SK-N-SH treated with all-trans-retinoic acid at 6 μM for 48 hours (cell line): Measurements from ENCODE around the gene CPA1.

Source experiments
- ATAC-seq: fragments of 200-7000 bp; cut with Tn5 transposase; 3 replicates; pipeline ENCODE4 v1.9.1; 2020; ENCODE audit warnings: mild to moderate bottlenecking, moderate library complexity
- ARNTL ChIP-seq: fragments of 450-650 bp; formaldehyde crosslinking; IDR thresholded peaks from 2 replicates; pipeline ENCODE4 v1.5.0; 2020; ENCODE audit warnings: low read depth, mild to moderate bottlenecking, moderate library complexity, borderline replicate concordance
- BACH2 ChIP-seq: fragments of 250-450 bp; sonication (Bioruptor Pico); IDR thresholded peaks from 2 replicates; pipeline ENCODE4 v1.9.0; 2021; ENCODE audit warnings: mild to moderate bottlenecking, borderline replicate concordance
- CREB5 ChIP-seq: fragments of 250-450 bp; sonication (Bioruptor Pico); IDR thresholded peaks from 2 replicates; pipeline ENCODE4 v1.5.1; 2020; ENCODE audit warnings: low read depth, mild to moderate bottlenecking, moderate library complexity
- CSDC2 ChIP-seq: fragments of 250-450 bp; sonication (Bioruptor Pico); IDR thresholded peaks from 2 replicates; pipeline ENCODE4 v1.5.0; 2020; ENCODE audit warnings: mild to moderate bottlenecking, moderate library complexity
- CSRNP3 ChIP-seq: fragments of 250-450 bp; sonication (Bioruptor Pico); IDR thresholded peaks from 2 replicates; pipeline ENCODE4 v1.5.1; 2021; ENCODE audit warnings: mild to moderate bottlenecking, moderate library complexity
- ESRRG ChIP-seq: fragments of 250-450 bp; sonication (Bioruptor Pico); IDR thresholded peaks from 2 replicates; pipeline ENCODE4 v1.6.1; 2021; ENCODE audit warnings: mild to moderate bottlenecking
- GLIS3 ChIP-seq: fragments of 250-450 bp; sonication (Bioruptor Pico); IDR thresholded peaks from 2 replicates; pipeline ENCODE4 v1.5.0; 2020; ENCODE audit warnings: mild to moderate bottlenecking, moderate library complexity
- ISL1 ChIP-seq: fragments of 250-450 bp; sonication (Bioruptor Pico); IDR thresholded peaks from 2 replicates; pipeline ENCODE4 v2.1.2; 2022; ENCODE audit warnings: mild to moderate bottlenecking, moderate library complexity
- OSR1 ChIP-seq: fragments of 250-450 bp; sonication (Bioruptor Pico); IDR thresholded peaks from 2 replicates; pipeline ENCODE4 v1.8.0; 2022; ENCODE audit warnings: moderate library complexity, mild to moderate bottlenecking, inconsistent platforms
- PATZ1 ChIP-seq: fragments of 250-450 bp; sonication (Bioruptor Pico); IDR thresholded peaks from 2 replicates; pipeline ENCODE4 v1.8.0; 2020; ENCODE audit warnings: mild to moderate bottlenecking, moderate library complexity, borderline replicate concordance
- POU6F1 ChIP-seq: fragments of 250-450 bp; sonication (Bioruptor Pico); IDR thresholded peaks from 2 replicates; pipeline ENCODE4 v1.8.0; 2021; ENCODE audit warnings: low read depth, mild to moderate bottlenecking, moderate library complexity, borderline replicate concordance
- RARB ChIP-seq: fragments of 250-450 bp; sonication (Bioruptor Pico); IDR thresholded peaks from 2 replicates; pipeline ENCODE4 v1.8.0; 2021; ENCODE audit warnings: mild to moderate bottlenecking, moderate library complexity
- SNAI2 ChIP-seq: fragments of 250-450 bp; sonication (Bioruptor Pico); IDR thresholded peaks from 2 replicates; pipeline ENCODE4 v1.5.0; 2020; ENCODE audit warnings: mild to moderate bottlenecking, moderate library complexity
- TCF4 ChIP-seq: fragments of 250-450 bp; sonication (Bioruptor Pico); IDR thresholded peaks from 2 replicates; pipeline ENCODE4 v1.8.0; 2021; ENCODE audit warnings: mild to moderate bottlenecking, moderate library complexity, borderline replicate concordance
- TOX ChIP-seq: fragments of 250-450 bp; sonication (Bioruptor Pico); IDR thresholded peaks from 2 replicates; pipeline ENCODE4 v1.8.0; 2021; ENCODE audit warnings: mild to moderate bottlenecking, moderate library complexity, borderline replicate concordance
- TSHZ2 ChIP-seq: fragments of 250-450 bp; sonication (Bioruptor Pico); IDR thresholded peaks from 2 replicates; pipeline ENCODE4 v1.5.0; 2020; ENCODE audit warnings: mild to moderate bottlenecking, moderate library complexity
- ZC3H10 ChIP-seq: fragments of 250-450 bp; sonication (Bioruptor Pico); IDR thresholded peaks from 2 replicates; pipeline ENCODE4 v1.5.1; 2021; ENCODE audit warnings: mild to moderate bottlenecking, moderate library complexity
- ZFP3 ChIP-seq: fragments of 250-450 bp; sonication (Bioruptor Pico); IDR thresholded peaks from 2 replicates; pipeline ENCODE4 v1.5.0; 2020; ENCODE audit warnings: mild to moderate bottlenecking, moderate library complexity
- ZFP30 ChIP-seq: fragments of 450-650 bp; formaldehyde crosslinking; IDR thresholded peaks from 2 replicates; pipeline ENCODE4 v1.5.0; 2022; ENCODE audit warnings: mild to moderate bottlenecking, moderate library complexity
- ZNF565 ChIP-seq: fragments of 450-650 bp; formaldehyde crosslinking; conservative IDR thresholded peaks from 2 replicates; pipeline ENCODE4 v1.5.0; 2020; ENCODE audit warnings: low read depth, mild to moderate bottlenecking, moderate library complexity
- ZNF8 ChIP-seq: fragments of 450-650 bp; formaldehyde crosslinking; IDR thresholded peaks from 2 replicates; pipeline ENCODE4 v1.5.0; 2020; ENCODE audit warnings: mild to moderate bottlenecking, moderate library complexity

Gene CPA1

GRCh38 chr7:130362251-130362816 lies 18.0 kb upstream of the CPA1 start:
- no peak for ATAC-seq
- TF ChIP-seq CREB5 (no peak), CSDC2 (CRISPR knock-in tag) (no peak), ZFP30 (CRISPR knock-in tag) (no peak), TSHZ2 (CRISPR knock-in tag) (no peak), SNAI2 (no peak), TOX (CRISPR knock-in tag) (no peak), TCF4 (CRISPR knock-in tag) (no peak), ZC3H10 (CRISPR knock-in tag) (no peak), RARB (CRISPR knock-in tag) (no peak), GLIS3 (no peak), ISL1 (CRISPR knock-in tag) (no peak), ARNTL (CRISPR knock-in tag) (no peak), ESRRG (CRISPR knock-in tag) (no peak), OSR1 (no peak), ZNF565 (CRISPR knock-in tag) (no peak)

- TF ChIP-seq SNAI2 (no peak), ZNF8 (CRISPR knock-in tag) (no peak), ZNF565 (CRISPR knock-in tag) (no peak), ZFP30 (CRISPR knock-in tag) (no peak), BACH2 (CRISPR knock-in tag) (no peak), RARB (CRISPR knock-in tag) (no peak), ZFP3 (peak; percentile 74), POU6F1 (no peak), ISL1 (CRISPR knock-in tag) (peak; percentile 31; the same call in 1 of the 2 replicates), PATZ1 (peak; percentile 21; the same call in 1 of the 2 replicates)
- peak; percentile 87 for ATAC-seq
These were observed 17.1 kb upstream of the CPA1 start for GRCh38 chr7:130363026-130363847.

- TF ChIP-seq OSR1 (no peak), CSRNP3 (CRISPR knock-in tag) (no peak), BACH2 (CRISPR knock-in tag) (no peak), POU6F1 (no peak), ZNF565 (CRISPR knock-in tag) (no peak)
- TF ChIP-seq, all 23 proteins: peak for 0
- ATAC-seq: no peak
These were observed 15.8 kb upstream of the CPA1 start for GRCh38 chr7:130364451-130364850.
